Pericardium fibroblast (primary cell): Measurements from ENCODE around the gene TCEA3. TPM values are rescaled to one million over a fixed set of nuclear protein-coding genes. Genes with fewer than 3 reads are reported as not detected.

Source experiments
- total RNA-seq: library from RNA; depleted of rRNA; stranded (reverse); fragments of >200 nt; gene quantifications from 2 replicates; pipeline ENCODE4 v1.2.3, GENCODE V29; 2015

Gene TCEA3
- 1.5 and 10.9 TPM in 2 replicates for total RNA-seq

GRCh38 chr1:23424293-23425192, at the start of gene TCEA3:
Gene TCEA3 (minus strand): TSS chr1:23424748. CDS start chr1:23424633, 115 bp downstream.

GRCh38 chr1:23369335-23370013, 55.1 kb downstream of the TCEA3 start, which contains the start of gene ZNF436:
Gene ZNF436 (minus strand): TSS chr1:23369836. CDS start chr1:23368005, 1,831 bp downstream.

GRCh38 chr1:23344111-23344986, 80.2 kb downstream of the TCEA3 start, which contains the start of gene HNRNPR:
Gene HNRNPR (minus strand): TSS chr1:23344284. CDS start chr1:23341008, 3,276 bp downstream.

Other genes starting within 250 kb of the TCEA3 start
- not detected in 2 replicates for gene HTR1D, start 207.2 kb downstream of the TCEA3 start, total RNA-seq
- 39.8 and 50.9 TPM in 2 replicates for gene HNRNPR, start 80.5 kb downstream of the TCEA3 start, total RNA-seq
- 13.5 and 21.4 TPM in 2 replicates for gene ZNF436, start 54.9 kb downstream of the TCEA3 start, total RNA-seq
- 67.4 and 143 TPM in 2 replicates for gene ASAP3, start 59.4 kb upstream of the TCEA3 start, total RNA-seq
- under 0.01 and 0.12 TPM in 2 replicates for gene E2F2, start 106.5 kb upstream of the TCEA3 start, total RNA-seq
- gene ID3, start 134.8 kb upstream of the TCEA3 start, total RNA-seq = 57.5 and 165 TPM in 2 replicates